Activated T-cell treated with anti-CD3 and anti-CD28 coated beads for 4 hours (primary cell): Measurements from ENCODE around the gene FOXD4L6.
"Not testable (repeated sequence)": the region's sequence is repeated elsewhere in the genome, so short reads cannot be mapped to it uniquely, and the experiment has no call there.

ENCODE experiments used
- DNase-seq: peaks from one replicate; pipeline ENCODE4 v3.0.0-alpha.2; 2020

The FOXD4L6 gene

GRCh38 chr9:41128581-41128980, at the start of gene FOXD4L6:
TSS of gene FOXD4L6 (minus strand) at chr9:41128681. CDS start at chr9:41128383, 298 bp downstream.
- DNase-seq, result not testable (repeated sequence)

- DNase-seq, result not testable (repeated sequence)
Observed at GRCh38 chr9:41174994-41175393, 46.5 kb upstream of the FOXD4L6 start.

DNA sequence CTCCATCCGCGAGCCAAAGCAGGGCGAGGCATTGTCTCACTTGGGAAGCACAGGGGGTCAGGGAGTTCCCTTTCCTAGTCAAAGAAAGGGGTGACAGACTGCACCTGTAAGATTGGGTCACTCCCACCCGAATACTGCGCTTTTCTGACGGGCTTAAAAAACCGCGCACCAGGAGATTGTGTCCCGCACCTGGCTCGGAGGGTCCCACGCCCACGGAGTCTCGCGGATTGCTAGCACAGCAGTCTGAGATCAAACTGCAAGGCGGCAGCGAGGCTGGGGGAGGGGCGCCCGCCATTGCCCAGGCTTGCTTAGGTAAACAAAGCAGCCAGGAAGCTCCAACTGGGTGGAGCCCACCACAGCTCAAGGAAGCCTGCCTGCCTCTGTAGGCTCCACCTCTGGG, 21.6 kb upstream of the FOXD4L6 start:
- not testable (repeated sequence) for DNase-seq

DNA sequence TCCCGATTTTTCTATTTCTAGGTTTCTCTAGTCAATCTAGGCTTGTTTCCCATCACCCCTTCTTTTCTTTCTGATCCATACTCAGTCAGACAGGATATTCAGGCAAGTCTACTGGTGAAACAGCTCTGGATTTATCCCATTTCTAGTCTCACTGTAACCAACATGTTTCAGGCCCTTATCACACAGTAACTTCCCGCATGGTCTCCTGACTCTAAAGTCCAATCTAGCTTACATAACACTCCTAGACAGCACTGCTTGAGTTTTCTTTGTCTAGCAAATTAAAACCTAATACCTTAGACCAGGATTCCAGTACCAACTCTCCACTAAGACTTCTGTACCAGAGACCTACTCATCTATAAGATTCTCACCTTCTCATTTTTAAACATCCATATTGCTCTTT, 13.4 kb upstream of the FOXD4L6 start:
- not testable (repeated sequence) for DNase-seq

- not testable (repeated sequence) for DNase-seq
Observed at GRCh38 chr9:41126746-41127446, 1.6 kb downstream of the FOXD4L6 start.

DNA sequence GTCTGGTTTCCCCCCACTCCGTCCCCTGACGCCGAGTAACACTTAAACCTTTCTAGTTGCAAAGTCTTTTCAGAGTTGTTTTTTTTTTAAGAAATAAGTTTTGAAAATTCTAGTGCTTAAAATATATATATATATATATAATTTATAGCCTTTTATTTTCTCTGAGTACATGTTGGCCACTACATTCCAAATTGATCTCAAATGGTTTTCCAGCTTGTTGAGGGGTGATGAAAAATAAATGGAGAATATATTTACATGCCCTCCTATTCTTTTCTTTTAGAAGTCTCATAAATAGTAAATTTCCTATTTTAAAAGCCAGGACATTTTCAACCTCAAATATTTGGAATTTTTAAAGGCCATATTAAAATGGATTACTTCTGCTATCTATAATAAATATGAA, 2.5 kb downstream of the FOXD4L6 start:
- not testable (repeated sequence) for DNase-seq

DNA sequence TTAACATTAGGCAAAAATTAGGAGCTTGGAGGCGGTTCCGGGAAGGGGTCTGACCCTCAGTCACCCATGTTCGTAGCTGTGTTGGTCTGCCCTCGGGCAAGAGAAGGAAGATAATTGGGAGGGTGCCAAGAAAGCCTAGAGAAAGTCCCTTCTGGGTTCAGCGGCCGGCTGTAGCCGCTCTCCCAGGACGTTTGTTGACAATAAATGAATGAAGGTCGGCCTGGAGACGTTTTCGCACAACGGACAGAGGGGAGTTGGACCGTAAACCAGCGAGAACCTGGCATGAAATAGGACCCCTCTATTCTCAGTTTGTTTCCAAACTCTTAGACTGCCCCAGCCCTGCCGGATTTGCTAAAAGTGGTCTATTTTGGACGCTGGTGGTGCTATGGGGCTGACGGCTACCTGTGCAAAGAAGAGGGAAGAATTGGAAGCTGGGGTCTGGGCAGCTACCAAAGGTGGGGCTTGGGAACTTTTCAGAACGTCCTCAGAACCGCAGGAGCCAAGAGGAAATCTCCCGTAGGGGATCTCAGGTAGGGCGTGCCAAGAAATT, 3.3 kb downstream of the FOXD4L6 start:
- not testable (repeated sequence) for DNase-seq

- DNase-seq, result not testable (repeated sequence)
Observed at GRCh38 chr9:41124250-41125108, 4.0 kb downstream of the FOXD4L6 start.

DNA sequence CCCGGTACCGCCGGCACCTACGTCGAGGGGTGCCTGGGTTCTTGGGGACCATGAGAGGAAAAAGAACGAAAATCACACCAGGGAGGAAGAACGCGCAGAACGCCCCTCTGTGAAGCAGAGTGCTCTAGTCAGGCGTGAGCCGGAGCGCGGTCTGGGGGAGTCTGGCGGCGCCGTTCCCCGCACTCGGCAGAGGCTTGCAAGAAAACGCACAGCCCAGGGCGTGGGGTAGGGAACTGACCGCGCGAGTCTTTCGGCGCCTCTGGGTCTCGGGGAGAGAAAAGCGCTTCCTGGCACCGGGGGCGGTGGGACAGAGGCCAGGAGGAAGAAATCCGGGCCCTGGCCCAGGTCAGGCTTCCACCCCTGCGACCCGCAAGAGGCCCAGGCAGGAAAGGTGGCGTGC, 4.7 kb downstream of the FOXD4L6 start:
- DNase-seq, result not testable (repeated sequence)

DNA sequence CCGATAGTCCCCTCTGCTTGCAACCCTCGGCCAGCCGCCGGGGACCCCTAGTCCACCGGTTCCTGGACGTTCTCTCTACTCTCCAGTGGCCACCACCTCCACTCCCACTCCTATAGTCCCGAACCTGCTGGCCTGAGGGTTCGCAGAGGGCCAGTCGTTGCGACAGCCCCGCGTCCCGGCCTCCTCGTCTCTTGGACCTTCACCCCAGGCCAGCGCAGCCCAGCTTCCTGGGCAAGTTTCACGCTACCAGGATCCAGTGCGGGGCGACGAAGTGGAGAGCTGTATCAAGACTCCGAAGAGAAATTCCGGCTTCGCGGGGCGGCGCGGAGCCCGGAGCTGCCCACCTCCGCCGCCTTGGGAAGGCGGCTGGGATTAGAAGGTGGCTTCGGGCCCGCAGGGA, 5.1 kb downstream of the FOXD4L6 start:
- DNase-seq, result not testable (repeated sequence)

DNA sequence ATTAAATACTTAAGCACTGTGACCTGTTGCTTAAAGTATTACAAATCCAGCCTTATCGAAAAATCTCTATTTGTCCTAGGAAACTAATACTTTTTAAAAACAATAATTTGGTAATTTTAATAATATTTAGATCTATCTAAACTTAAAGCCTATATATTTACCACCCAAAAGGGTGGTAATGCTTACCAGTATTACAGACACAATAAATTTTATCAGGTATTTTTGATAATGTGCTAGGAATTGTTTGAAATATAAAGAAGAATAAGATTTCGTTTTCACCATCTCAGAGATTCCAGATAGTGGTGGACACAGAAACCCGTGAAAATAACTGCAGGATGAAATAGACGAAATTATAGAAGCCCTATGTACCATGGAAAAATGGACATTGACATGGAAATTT, 7.8 kb downstream of the FOXD4L6 start:
- DNase-seq, result not testable (repeated sequence)

GRCh38 chr9:41119719-41120118, 8.8 kb downstream of the FOXD4L6 start:
- not testable (repeated sequence) for DNase-seq

DNA sequence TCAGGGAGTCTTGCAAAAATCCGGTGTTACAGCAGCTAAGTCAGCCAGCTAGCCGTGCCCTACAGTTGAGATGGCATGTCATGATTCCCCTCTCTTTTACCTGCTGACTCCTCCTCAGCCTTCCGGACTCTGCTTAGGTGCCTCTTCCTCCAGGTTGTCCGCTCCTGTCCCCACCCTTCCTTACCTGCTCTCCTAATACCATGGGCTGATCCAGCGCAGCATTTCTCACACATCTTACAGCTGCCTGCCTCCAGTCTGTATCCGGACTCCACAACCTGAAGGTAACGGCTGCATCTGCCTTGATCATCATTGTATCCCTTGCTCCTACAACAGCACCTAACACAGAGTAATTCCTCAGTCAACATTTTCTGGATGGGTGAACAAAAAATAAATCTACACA, 9.2 kb downstream of the FOXD4L6 start:
- DNase-seq, result not testable (repeated sequence)

DNA sequence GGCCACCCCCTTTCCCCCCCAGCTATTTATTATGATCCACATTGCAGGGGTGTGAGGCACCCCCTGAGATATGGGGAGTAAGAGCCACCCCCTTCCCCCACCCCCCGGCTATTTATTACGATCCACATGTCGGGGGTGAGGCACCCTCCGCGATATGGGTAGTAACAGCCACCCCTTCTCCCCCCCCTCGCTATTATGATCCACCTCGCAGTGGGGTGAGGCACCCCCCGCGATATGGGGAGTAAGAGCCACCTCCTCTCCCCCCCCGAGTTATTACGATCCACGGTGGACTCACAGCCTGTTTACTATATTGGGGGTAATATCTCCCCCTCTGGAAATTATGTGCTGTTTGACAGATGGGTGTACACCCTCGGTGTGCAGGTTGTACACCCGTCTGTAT, 15.1 kb downstream of the FOXD4L6 start:
- DNase-seq, result not testable (repeated sequence)

- DNase-seq, result not testable (repeated sequence)
Observed at GRCh38 chr9:41111414-41111813, 17.1 kb downstream of the FOXD4L6 start.

GRCh38 chr9:41110913-41111312, 17.6 kb downstream of the FOXD4L6 start:
- not testable (repeated sequence) for DNase-seq

GRCh38 chr9:41109253-41109652, 19.2 kb downstream of the FOXD4L6 start:
- DNase-seq, result not testable (repeated sequence)

- not testable (repeated sequence) for DNase-seq
Observed at GRCh38 chr9:41108816-41109215, 19.7 kb downstream of the FOXD4L6 start.

GRCh38 chr9:41106472-41107116, 21.9 kb downstream of the FOXD4L6 start:
- DNase-seq, result not testable (repeated sequence)

- DNase-seq, result not testable (repeated sequence)
Observed at GRCh38 chr9:41105557-41106253, 22.8 kb downstream of the FOXD4L6 start.

- DNase-seq, result not testable (repeated sequence)
Observed at GRCh38 chr9:41104542-41104941, 23.9 kb downstream of the FOXD4L6 start.

DNA sequence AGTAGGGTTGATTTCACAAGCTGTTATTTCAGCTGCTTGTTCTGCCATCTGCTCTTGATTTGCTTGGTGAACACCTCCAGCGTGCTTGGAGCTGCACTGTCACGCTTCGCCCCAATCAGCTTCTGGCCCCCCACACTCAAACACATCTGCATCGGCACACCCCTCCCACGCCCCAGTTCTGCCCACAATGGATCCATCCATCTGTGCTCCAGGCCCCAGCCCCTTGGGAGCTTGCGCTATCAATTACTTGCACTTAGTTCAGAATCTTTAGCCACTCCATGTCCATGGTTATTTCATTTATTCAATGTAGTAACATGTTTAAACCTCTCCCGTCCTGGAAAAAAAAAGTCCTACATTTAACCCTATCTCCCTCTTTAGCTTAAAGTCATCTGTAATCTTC, 28.0 kb downstream of the FOXD4L6 start:
- not testable (repeated sequence) for DNase-seq
